WTC11 (cell line): Measurements from ENCODE around the gene CNTNAP3B. TPM values are rescaled to one million over a fixed set of nuclear protein-coding genes. Genes with fewer than 3 reads are reported as not detected.
A peak's percentile ranks its signal among the peaks of the same experiment; 100 is the strongest.
"Not testable (repeated sequence)": the region's sequence is repeated elsewhere in the genome, so short reads cannot be mapped to it uniquely, and the experiment has no call there.

Source experiments
- ATAC-seq: fragments of 200-7000 bp; cut with Tn5 transposase; 2 replicates; pipeline ENCODE4 v1.10.0; 2021; ENCODE audit warnings: mild to moderate bottlenecking, moderate library complexity
- CTCF ChIA-PET: fragments of 300-600 bp; sonication (Branson Sonifier 250); formaldehyde crosslinking; loops from one replicate; lab custom pipeline; 2021; ENCODE audit warnings: antibody characterized with exemption; lab: Charles Lee
- POLR2A ChIA-PET: fragments of 350-600 bp; sonication (Branson Sonifier 250); formaldehyde crosslinking; loops from one replicate; lab custom pipeline; 2021; ENCODE audit warnings: antibody characterized with exemption; lab: Charles Lee
- DNase-seq: peaks from one replicate; pipeline ENCODE4 v3.0.0; 2021; ENCODE audit warnings: low spot score
- H3K27ac Mint-ChIP-seq: 2 replicates; pipeline ENCODE4 v1.8.0; 2021; ENCODE audit warnings: mixed read lengths
- H3K27me3 Mint-ChIP-seq: 2 replicates; pipeline ENCODE4 v1.8.0; 2021; ENCODE audit warnings: low read depth, mild to moderate bottlenecking, moderate library complexity, mixed read lengths
- H3K36me3 Mint-ChIP-seq: 2 replicates; pipeline ENCODE4 v1.8.0; 2021; ENCODE audit warnings: mixed read lengths
- H3K4me1 Mint-ChIP-seq: 2 replicates; pipeline ENCODE4 v1.8.0; 2022; ENCODE audit warnings: mixed read lengths
- H3K4me3 Mint-ChIP-seq: 2 replicates; pipeline ENCODE4 v1.8.0; 2021; ENCODE audit warnings: mild to moderate bottlenecking, moderate library complexity, mixed read lengths
- H3K9me3 Mint-ChIP-seq: 2 replicates; pipeline ENCODE4 v1.8.0; 2021; ENCODE audit warnings: mixed read lengths
- total RNA-seq: library from RNA; stranded (reverse); gene quantifications from 3 replicates; pipeline ENCODE4 v1.2.3, GENCODE V29; 2021

The CNTNAP3B gene
- total RNA-seq, 1 experiment from 2014 or later = 2.8 TPM

- DNase-seq, H3K27ac Mint-ChIP-seq, H3K4me1 Mint-ChIP-seq, H3K36me3 Mint-ChIP-seq, H3K27me3 Mint-ChIP-seq, CTCF ChIA-PET, H3K9me3 Mint-ChIP-seq, POLR2A ChIA-PET, ATAC-seq, H3K4me3 Mint-ChIP-seq: not testable (repeated sequence)
These were observed 75.4 kb downstream of the CNTNAP3B start for GRCh38 chr9:42053874-42054273.

DNA sequence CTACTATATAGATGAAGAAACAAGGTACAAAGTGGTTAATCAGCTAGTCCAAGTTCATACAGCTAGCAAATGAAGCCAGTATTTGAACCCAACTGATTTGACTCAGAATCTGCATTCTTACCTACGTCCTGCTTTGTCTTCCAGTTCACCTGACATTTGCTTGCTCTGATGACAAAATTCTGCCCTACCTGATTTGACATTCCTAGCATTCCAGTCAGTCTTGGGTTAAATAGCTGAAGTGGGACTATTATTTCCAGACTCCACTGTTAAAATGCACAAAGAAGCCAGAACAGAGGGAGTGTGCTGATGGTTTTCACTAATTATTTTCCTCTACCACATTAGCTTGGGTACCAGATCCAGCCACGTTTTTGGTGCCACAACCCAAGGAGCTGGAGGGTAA lies 78.5 kb downstream of the CNTNAP3B start:
- DNase-seq, H3K9me3 Mint-ChIP-seq, H3K4me1 Mint-ChIP-seq, H3K27me3 Mint-ChIP-seq, CTCF ChIA-PET, POLR2A ChIA-PET, H3K4me3 Mint-ChIP-seq, H3K27ac Mint-ChIP-seq, H3K36me3 Mint-ChIP-seq: not testable (repeated sequence)
- ATAC-seq = peak; percentile 81

- H3K9me3 Mint-ChIP-seq, H3K27me3 Mint-ChIP-seq, CTCF ChIA-PET, POLR2A ChIA-PET, H3K4me3 Mint-ChIP-seq, H3K27ac Mint-ChIP-seq, H3K4me1 Mint-ChIP-seq, ATAC-seq, DNase-seq, H3K36me3 Mint-ChIP-seq: not testable (repeated sequence)
These were observed 84.7 kb downstream of the CNTNAP3B start for GRCh38 chr9:42044422-42045010.

DNA sequence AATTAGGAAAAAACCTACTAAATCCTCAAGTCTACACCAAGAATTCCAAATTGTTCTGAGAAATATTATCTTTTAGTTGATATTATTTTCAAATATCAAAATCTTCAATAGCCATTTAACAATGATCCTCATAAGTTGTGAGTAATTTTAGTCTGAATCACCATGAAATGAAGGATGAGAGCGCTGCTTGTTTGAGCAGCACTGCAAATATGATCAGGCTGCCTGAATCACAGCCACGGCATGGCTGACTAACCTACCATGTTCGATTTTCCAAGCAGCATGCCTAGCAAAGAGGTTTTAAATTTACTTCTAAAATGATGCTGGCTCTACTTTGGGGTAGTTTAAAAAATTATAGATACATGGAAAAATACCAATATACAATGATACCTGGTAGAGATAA lies 95.7 kb downstream of the CNTNAP3B start:
- DNase-seq, H3K27me3 Mint-ChIP-seq, H3K36me3 Mint-ChIP-seq, H3K4me1 Mint-ChIP-seq, POLR2A ChIA-PET, H3K9me3 Mint-ChIP-seq, H3K4me3 Mint-ChIP-seq, H3K27ac Mint-ChIP-seq, ATAC-seq, CTCF ChIA-PET: not testable (repeated sequence)

GRCh38 chr9:42020639-42021038 lies 108.6 kb downstream of the CNTNAP3B start:
- H3K4me3 Mint-ChIP-seq, H3K9me3 Mint-ChIP-seq, H3K36me3 Mint-ChIP-seq, H3K27me3 Mint-ChIP-seq, DNase-seq, CTCF ChIA-PET, H3K4me1 Mint-ChIP-seq, POLR2A ChIA-PET, ATAC-seq, H3K27ac Mint-ChIP-seq: not testable (repeated sequence)

DNA sequence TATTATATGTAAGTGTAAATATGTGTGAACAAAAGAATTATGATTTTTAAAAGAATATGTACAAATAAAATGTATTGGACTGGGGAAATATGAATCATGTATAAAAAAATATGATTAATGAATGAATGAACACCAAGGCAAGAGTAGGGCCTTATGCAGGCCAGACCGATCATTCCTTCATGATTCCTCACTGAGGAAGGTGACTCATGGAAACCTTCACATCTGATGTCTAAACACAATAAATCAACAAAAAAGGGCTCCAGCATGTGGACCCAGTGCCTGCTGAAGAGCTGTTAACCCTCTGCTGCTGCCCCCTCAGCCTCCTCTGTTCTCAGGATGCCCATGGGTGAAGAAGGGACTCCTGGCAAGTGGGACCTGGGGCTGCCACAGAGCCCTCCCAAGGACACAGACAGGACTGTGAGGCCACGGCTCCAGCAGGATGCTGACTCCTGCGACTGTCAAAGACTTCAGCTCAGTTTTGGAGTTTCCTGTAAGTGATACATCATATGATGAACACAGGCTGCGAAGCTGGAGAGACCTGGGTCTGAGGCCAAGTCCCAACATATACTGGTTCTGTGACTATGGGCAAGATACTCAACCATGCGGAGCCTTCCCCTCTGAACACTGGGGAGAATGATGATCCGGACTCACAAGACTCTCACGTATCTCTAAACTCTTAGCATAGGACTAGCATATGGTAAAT lies 110.9 kb downstream of the CNTNAP3B start:
- POLR2A ChIA-PET, ATAC-seq, H3K27ac Mint-ChIP-seq, H3K27me3 Mint-ChIP-seq, DNase-seq, H3K9me3 Mint-ChIP-seq, H3K36me3 Mint-ChIP-seq, H3K4me3 Mint-ChIP-seq, H3K4me1 Mint-ChIP-seq, CTCF ChIA-PET: not testable (repeated sequence)

- POLR2A ChIA-PET, H3K9me3 Mint-ChIP-seq, DNase-seq, H3K36me3 Mint-ChIP-seq, ATAC-seq, CTCF ChIA-PET, H3K4me1 Mint-ChIP-seq, H3K4me3 Mint-ChIP-seq, H3K27ac Mint-ChIP-seq, H3K27me3 Mint-ChIP-seq: not testable (repeated sequence)
These were observed 114.9 kb downstream of the CNTNAP3B start for GRCh38 chr9:42014317-42014716.

DNA sequence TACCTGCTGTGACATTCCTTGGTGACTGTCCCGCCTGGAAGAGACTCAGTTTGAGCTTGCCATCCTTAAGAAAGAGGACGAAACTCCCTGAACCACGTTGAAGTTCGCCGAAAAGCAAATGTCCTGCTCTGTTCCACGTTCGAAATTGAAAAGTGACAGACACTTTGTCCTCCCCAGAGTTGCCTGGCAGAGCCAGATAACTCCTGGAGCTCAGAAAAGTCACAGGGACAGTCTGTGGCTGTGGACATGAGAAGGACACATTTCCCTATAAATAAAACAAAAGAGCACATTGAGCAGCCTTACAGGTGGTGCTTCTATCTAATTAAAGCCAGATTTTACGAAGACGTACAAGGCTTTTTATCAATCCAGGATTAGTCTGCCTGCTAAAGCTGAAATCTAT lies 137.6 kb downstream of the CNTNAP3B start:
- H3K27me3 Mint-ChIP-seq, H3K27ac Mint-ChIP-seq, H3K4me3 Mint-ChIP-seq, POLR2A ChIA-PET, CTCF ChIA-PET, DNase-seq, ATAC-seq, H3K36me3 Mint-ChIP-seq, H3K9me3 Mint-ChIP-seq, H3K4me1 Mint-ChIP-seq: not testable (repeated sequence)

- H3K27ac Mint-ChIP-seq, DNase-seq, POLR2A ChIA-PET, H3K9me3 Mint-ChIP-seq, CTCF ChIA-PET, H3K27me3 Mint-ChIP-seq, ATAC-seq, H3K36me3 Mint-ChIP-seq, H3K4me3 Mint-ChIP-seq, H3K4me1 Mint-ChIP-seq: not testable (repeated sequence)
These were observed 149.0 kb downstream of the CNTNAP3B start for GRCh38 chr9:41980271-41980670.

DNA sequence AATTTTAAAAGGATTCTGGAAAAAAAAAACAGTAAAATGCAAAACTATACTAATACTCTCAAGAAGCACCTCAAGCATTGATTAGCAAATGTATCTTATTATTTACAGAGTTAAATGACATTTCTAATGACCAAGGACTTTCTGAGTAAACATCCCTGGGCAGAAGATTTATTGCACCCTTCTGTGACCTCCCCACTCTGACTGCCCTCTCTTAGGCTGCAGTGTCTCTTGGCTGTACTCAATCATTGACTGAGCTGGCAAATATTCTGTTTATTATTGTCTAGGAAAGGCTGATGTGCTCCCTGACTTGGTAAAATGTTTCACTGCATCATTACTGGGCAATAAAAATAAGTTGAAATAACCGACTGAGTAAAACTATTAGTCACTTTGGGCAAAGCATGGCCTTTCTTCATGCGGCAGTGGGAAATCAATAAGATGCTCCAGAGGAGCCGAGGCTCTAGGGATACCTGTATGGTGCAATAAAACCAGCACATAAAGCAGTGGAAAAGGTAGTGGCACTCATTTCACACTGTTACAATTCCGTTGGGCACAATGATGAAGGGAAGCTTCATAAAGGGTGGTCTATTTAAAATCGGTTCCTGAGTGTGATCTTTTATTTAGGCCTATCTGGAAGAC lies 151.1 kb downstream of the CNTNAP3B start:
- ATAC-seq, H3K4me1 Mint-ChIP-seq, H3K4me3 Mint-ChIP-seq: not testable (repeated sequence)

GRCh38 chr9:41974906-41975305 lies 154.3 kb downstream of the CNTNAP3B start:
- ATAC-seq, H3K36me3 Mint-ChIP-seq: not testable (repeated sequence)

More for the DNA sequence above, 151.1 kb downstream of the CNTNAP3B start:
- DNase-seq, H3K27ac Mint-ChIP-seq, H3K9me3 Mint-ChIP-seq, POLR2A ChIA-PET, CTCF ChIA-PET, H3K27me3 Mint-ChIP-seq, H3K36me3 Mint-ChIP-seq: not testable (repeated sequence)

GRCh38 chr9:41953007-41953406 lies 176.2 kb downstream of the CNTNAP3B start:
- POLR2A ChIA-PET, H3K27me3 Mint-ChIP-seq, CTCF ChIA-PET: not testable (repeated sequence)

More at GRCh38 chr9:41974906-41975305, 154.3 kb downstream of the CNTNAP3B start:
- H3K9me3 Mint-ChIP-seq, H3K4me3 Mint-ChIP-seq, DNase-seq, H3K27me3 Mint-ChIP-seq, H3K4me1 Mint-ChIP-seq, H3K27ac Mint-ChIP-seq, CTCF ChIA-PET, POLR2A ChIA-PET: not testable (repeated sequence)

More at GRCh38 chr9:41953007-41953406, 176.2 kb downstream of the CNTNAP3B start:
- not testable (repeated sequence) for H3K36me3 Mint-ChIP-seq, H3K27ac Mint-ChIP-seq, H3K9me3 Mint-ChIP-seq, H3K4me1 Mint-ChIP-seq, H3K4me3 Mint-ChIP-seq
- DNase-seq (peak; percentile 9), ATAC-seq (peak; percentile 59)
